ENCODE results near the gene TRIP10.
A peak's percentile ranks its signal among the peaks of the same experiment; 100 is the strongest.

TRIP10 gene

GRCh38 chr19:6719992-6720368 lies 19.5 kb upstream of the TRIP10 start:
- no peak for DNase-seq

GRCh38 chr19:6720369-6721137 lies 18.9 kb upstream of the TRIP10 start, which contains the start of gene C3:
Gene C3, minus strand, starts transcription at chr19:6720650. Its CDS starts 61 bp downstream, at chr19:6720589.
- Histone ChIP-seq H3K4me3 (ENCODE audit: insufficient read depth in 1 of 2, low read depth in 1 of 2, low read length in 2 of 2) (peak within 1 kb of the TSS in 1 of 2 experiments; percentile 85), H2AFZ (ENCODE audit: low read depth, low read length) (no peak within 1 kb of the TSS), H4K8ac (ENCODE audit: low read length) (no peak within 1 kb of the TSS), H3K9ac (ENCODE audit: low read length) (peak within 1 kb of the TSS; percentile 69), H3K27ac (ENCODE audit: low read length, poor library complexity, severe bottlenecking) (no peak within 1 kb of the TSS), H2BK5ac (ENCODE audit: low read depth, low read length, poor library complexity, severe bottlenecking) (no peak within 1 kb of the TSS), H3K36me3 (ENCODE audit: control insufficient read depth in 1 of 2, insufficient read depth in 2 of 2, low read depth in 1 of 2, low read length in 2 of 2) (peaks cover 3 to 19% of the 10 kb centered on the region in 2 experiments), H3K9me3 (ENCODE audit: control insufficient read depth, low read length) (no peaks in the 10 kb centered on the region), H2BK120ac (ENCODE audit: low read depth, low read length) (no peak within 1 kb of the TSS), H4K91ac (ENCODE audit: low read length) (no peak within 1 kb of the TSS), H2BK15ac (ENCODE audit: low read depth, poor library complexity, severe bottlenecking) (no peak within 1 kb of the TSS), H3K4me1 (ENCODE audit: control insufficient read depth, insufficient read depth, low read depth, low read length) (peaks cover 19% of the 10 kb centered on the region), H3K79me1 (replicated peaks; ENCODE audit: low read length, poor library complexity, severe bottlenecking) (no peaks in the 10 kb centered on the region), H3K27me3 (ENCODE audit: control insufficient read depth in 1 of 2, insufficient read depth in 1 of 2, low read length in 2 of 2) (peaks cover 0 to 6% of the 10 kb centered on the region in 2 experiments), H3K4ac (ENCODE audit: low read depth in 1 of 2, low read length in 2 of 2) (no peak within 1 kb of the TSS), H3K14ac (ENCODE audit: low read length in 2 of 2) (no peak within 1 kb of the TSS), H2BK12ac (ENCODE audit: low read length in 2 of 2) (no peak within 1 kb of the TSS), H3K18ac (ENCODE audit: low read depth in 1 of 2, low read length in 2 of 2) (no peak within 1 kb of the TSS), H2AK5ac (ENCODE audit: low read length, severe bottlenecking) (no peak within 1 kb of the TSS), H3K4me2 (ENCODE audit: low read length, poor library complexity, severe bottlenecking) (no peak within 1 kb of the TSS), H3K23ac (ENCODE audit: low read length in 2 of 2) (no peak within 1 kb of the TSS)
- DNase-seq: peak; percentile 50
- 97% methylated on average over 3 of the region's 4 CpGs for WGBS

More at GRCh38 chr19:6719992-6720368, 19.5 kb upstream of the TRIP10 start:
- Histone ChIP-seq H3K9ac (ENCODE audit: low read length) (peak overlapping the region; percentile 69), H3K9me3 (ENCODE audit: control insufficient read depth, low read length) (no peaks in the 10 kb centered on the region), H3K14ac (ENCODE audit: low read length in 2 of 2) (no peak overlapping the region), H3K23ac (ENCODE audit: low read length in 2 of 2) (no peak overlapping the region), H3K27me3 (ENCODE audit: control insufficient read depth in 1 of 2, insufficient read depth in 1 of 2, low read length in 2 of 2) (peaks cover 0 to 6% of the 10 kb centered on the region in 2 experiments), H3K4me2 (ENCODE audit: low read length, poor library complexity, severe bottlenecking) (no peak overlapping the region), H3K36me3 (ENCODE audit: control insufficient read depth in 1 of 2, insufficient read depth in 2 of 2, low read depth in 1 of 2, low read length in 2 of 2) (peaks cover 3 to 19% of the 10 kb centered on the region in 2 experiments), H4K91ac (ENCODE audit: low read length) (no peak overlapping the region), H3K18ac (ENCODE audit: low read depth in 1 of 2, low read length in 2 of 2) (no peak overlapping the region), H3K4me3 (ENCODE audit: insufficient read depth in 1 of 2, low read depth in 1 of 2, low read length in 2 of 2) (peak overlapping the region in 1 of 2 experiments; percentile 85), H3K79me1 (replicated peaks; ENCODE audit: low read length, poor library complexity, severe bottlenecking) (no peaks in the 10 kb centered on the region), H2AK5ac (ENCODE audit: low read length, severe bottlenecking) (no peak overlapping the region), H2BK5ac (ENCODE audit: low read depth, low read length, poor library complexity, severe bottlenecking) (no peak overlapping the region), H2BK12ac (ENCODE audit: low read length in 2 of 2) (no peak overlapping the region), H4K8ac (ENCODE audit: low read length) (no peak overlapping the region), H3K27ac (ENCODE audit: low read length, poor library complexity, severe bottlenecking) (no peak overlapping the region), H2BK120ac (ENCODE audit: low read depth, low read length) (no peak overlapping the region), H2AFZ (ENCODE audit: low read depth, low read length) (no peak overlapping the region), H3K4me1 (ENCODE audit: control insufficient read depth, insufficient read depth, low read depth, low read length) (peaks cover 16% of the 10 kb centered on the region), H2BK15ac (ENCODE audit: low read depth, poor library complexity, severe bottlenecking) (no peak overlapping the region), H3K4ac (ENCODE audit: low read depth in 1 of 2, low read length in 2 of 2) (no peak overlapping the region)
- WGBS: 93% methylated on average over 3 of the region's 3 CpGs

- Histone ChIP-seq H2BK12ac (ENCODE audit: low read length in 2 of 2) (no peak overlapping the region), H2BK120ac (ENCODE audit: low read depth, low read length) (no peak overlapping the region), H3K4me3 (ENCODE audit: insufficient read depth in 1 of 2, low read depth in 1 of 2, low read length in 2 of 2) (no peak overlapping the region), H2AK5ac (ENCODE audit: low read length, severe bottlenecking) (no peak overlapping the region), H3K36me3 (ENCODE audit: control insufficient read depth in 1 of 2, insufficient read depth in 2 of 2, low read depth in 1 of 2, low read length in 2 of 2) (peaks cover 3 to 18% of the 10 kb centered on the region in 2 experiments), H3K9ac (ENCODE audit: low read length) (no peak overlapping the region), H3K4me2 (ENCODE audit: low read length, poor library complexity, severe bottlenecking) (no peak overlapping the region), H2AFZ (ENCODE audit: low read depth, low read length) (no peak overlapping the region), H3K27ac (ENCODE audit: low read length, poor library complexity, severe bottlenecking) (no peak overlapping the region), H3K4me1 (ENCODE audit: control insufficient read depth, insufficient read depth, low read depth, low read length) (peaks cover 24% of the 10 kb centered on the region), H3K9me3 (ENCODE audit: control insufficient read depth, low read length) (no peaks in the 10 kb centered on the region), H3K27me3 (ENCODE audit: control insufficient read depth in 1 of 2, insufficient read depth in 1 of 2, low read length in 2 of 2) (peaks cover 0 to 6% of the 10 kb centered on the region in 2 experiments), H3K14ac (ENCODE audit: low read length in 2 of 2) (no peak overlapping the region), H4K91ac (ENCODE audit: low read length) (no peak overlapping the region), H3K79me1 (replicated peaks; ENCODE audit: low read length, poor library complexity, severe bottlenecking) (no peaks in the 10 kb centered on the region), H2BK15ac (ENCODE audit: low read depth, poor library complexity, severe bottlenecking) (no peak overlapping the region), H2BK5ac (ENCODE audit: low read depth, low read length, poor library complexity, severe bottlenecking) (no peak overlapping the region), H3K23ac (ENCODE audit: low read length in 2 of 2) (no peak overlapping the region), H4K8ac (ENCODE audit: low read length) (no peak overlapping the region), H3K18ac (ENCODE audit: low read depth in 1 of 2, low read length in 2 of 2) (no peak overlapping the region), H3K4ac (ENCODE audit: low read depth in 1 of 2, low read length in 2 of 2) (no peak overlapping the region)
- no peak for DNase-seq
Observed at GRCh38 chr19:6721138-6721474, 18.4 kb upstream of the TRIP10 start.

GRCh38 chr19:6721773-6722172 lies 17.7 kb upstream of the TRIP10 start:
- no peak overlapping the region for H4K91ac ChIP-seq (ENCODE audit: low read length)
- 62% methylated on average over 4 of the region's 5 CpGs for WGBS
- H2BK12ac ChIP-seq (ENCODE audit: low read length in 2 of 2): no peak overlapping the region
- no peak overlapping the region for H3K4me2 ChIP-seq (ENCODE audit: low read length, poor library complexity, severe bottlenecking)
- no peak overlapping the region for H3K27ac ChIP-seq (ENCODE audit: low read length, poor library complexity, severe bottlenecking)
- H3K4me3 ChIP-seq (ENCODE audit: insufficient read depth in 1 of 2, low read depth in 1 of 2, low read length in 2 of 2): no peak overlapping the region
- no peak overlapping the region for H3K4ac ChIP-seq (ENCODE audit: low read depth in 1 of 2, low read length in 2 of 2)
- H3K79me1 ChIP-seq (replicated peaks; ENCODE audit: low read length, poor library complexity, severe bottlenecking): no peaks in the 10 kb centered on the region
- H3K27me3 ChIP-seq (ENCODE audit: control insufficient read depth in 1 of 2, insufficient read depth in 1 of 2, low read length in 2 of 2): peaks cover 0 to 6% of the 10 kb centered on the region in 2 experiments
- H3K23ac ChIP-seq (ENCODE audit: low read length in 2 of 2): no peak overlapping the region
- no peak overlapping the region for H3K18ac ChIP-seq (ENCODE audit: low read depth in 1 of 2, low read length in 2 of 2)
- H2BK120ac ChIP-seq (ENCODE audit: low read depth, low read length): no peak overlapping the region
- H3K36me3 ChIP-seq (ENCODE audit: control insufficient read depth in 1 of 2, insufficient read depth in 2 of 2, low read depth in 1 of 2, low read length in 2 of 2): peaks cover 3 to 11% of the 10 kb centered on the region in 2 experiments
- H3K9ac ChIP-seq (ENCODE audit: low read length): no peak overlapping the region
- H4K8ac ChIP-seq (ENCODE audit: low read length): no peak overlapping the region
- H3K14ac ChIP-seq (ENCODE audit: low read length in 2 of 2): no peak overlapping the region
- no peak overlapping the region for H2BK5ac ChIP-seq (ENCODE audit: low read depth, low read length, poor library complexity, severe bottlenecking)
- peaks cover 25% of the 10 kb centered on the region for H3K4me1 ChIP-seq (ENCODE audit: control insufficient read depth, insufficient read depth, low read depth, low read length)
- H2AFZ ChIP-seq (ENCODE audit: low read depth, low read length): no peak overlapping the region
- DNase-seq: no peak
- H3K9me3 ChIP-seq (ENCODE audit: control insufficient read depth, low read length): no peaks in the 10 kb centered on the region
- H2BK15ac ChIP-seq (ENCODE audit: low read depth, poor library complexity, severe bottlenecking): no peak overlapping the region
- no peak overlapping the region for H2AK5ac ChIP-seq (ENCODE audit: low read length, severe bottlenecking)

Measured in mesenchymal stem cell (in vitro differentiated cells and primary cell).